ENCODE data around the gene ATXN1. TPM values are rescaled to one million over a fixed set of nuclear protein-coding genes. Genes with fewer than 3 reads are reported as not detected.

ATXN1 gene
- total and polyA plus RNA-seq, 2 of the 13 experiments (the other 11 are each of a cell fraction or from before 2014, with no cell fraction given): 20.7 to 39.5 TPM

DNA sequence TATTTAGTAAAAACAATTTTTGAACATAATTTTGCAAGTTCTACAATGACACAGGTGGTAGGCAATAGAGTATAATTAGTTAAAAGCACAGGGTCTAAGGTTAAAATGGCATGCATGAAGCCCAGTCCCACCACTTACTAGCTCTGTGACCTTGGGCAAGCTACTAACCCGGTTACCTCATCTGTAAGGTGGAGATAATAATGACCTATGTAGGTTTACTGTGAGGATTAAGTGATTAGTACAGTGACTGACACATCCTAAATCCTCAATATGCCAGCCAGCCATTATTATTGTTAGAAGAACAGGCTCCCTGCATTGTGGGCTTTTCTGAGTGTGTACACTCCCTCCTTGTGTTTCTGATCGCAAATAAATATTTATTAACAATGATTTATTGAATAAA lies 26.2 kb downstream of the ATXN1 start (continued):
- TF ChIP-seq NFAT5 (CRISPR knock-in tag; IDR thresholded peaks at IDR 0.05) (no peak), SRF (IDR thresholded peaks at IDR 0.05; ENCODE audit: low read depth, low read length) (no peak), THAP9 (CRISPR knock-in tag; IDR thresholded peaks at IDR 0.05; ENCODE audit: borderline replicate concordance) (no peak), NFE2L2 (IDR thresholded peaks at IDR 0.05; ENCODE audit: low read length) (no peak), ZNF337 (CRISPR knock-in tag; IDR thresholded peaks at IDR 0.05; ENCODE audit: borderline replicate concordance, low read depth) (no peak), ZKSCAN1 (IDR thresholded peaks at IDR 0.05; ENCODE audit: low read length) (no peak), IKZF4 (CRISPR knock-in tag; IDR thresholded peaks at IDR 0.05; ENCODE audit: borderline replicate concordance, low read depth, not compliant biosample characterization) (no peak), GMEB2 (CRISPR knock-in tag; IDR thresholded peaks at IDR 0.05; ENCODE audit: low read depth) (no peak), REL (CRISPR knock-in tag; conservative IDR thresholded peaks at IDR 0.05) (no peak), ZNF652 (CRISPR knock-in tag; IDR thresholded peaks at IDR 0.05; ENCODE audit: borderline replicate concordance, low read depth) (no peak), ZNF550 (CRISPR knock-in tag; IDR thresholded peaks at IDR 0.05; ENCODE audit: borderline replicate concordance) (no peak), MIER3 (CRISPR knock-in tag; IDR thresholded peaks at IDR 0.05; ENCODE audit: borderline replicate concordance) (0 out of 2 replicates have a peak, but pooled peaks have one; percentile 39), RFXAP (CRISPR knock-in tag; IDR thresholded peaks at IDR 0.05; ENCODE audit: borderline replicate concordance) (no peak), NRL (CRISPR knock-in tag; IDR thresholded peaks at IDR 0.05; ENCODE audit: borderline replicate concordance) (no peak), SSRP1 (CRISPR knock-in tag; IDR thresholded peaks at IDR 0.05) (no peak), ATF7-NPFF (CRISPR knock-in tag; IDR thresholded peaks at IDR 0.05; ENCODE audit: low read depth) (no peak), ZNF274 (CRISPR knock-in tag; IDR thresholded peaks at IDR 0.05) (no peak), ZNF768 (CRISPR knock-in tag; IDR thresholded peaks at IDR 0.05) (no peak), IRX3 (CRISPR knock-in tag; IDR thresholded peaks at IDR 0.05; ENCODE audit: borderline replicate concordance, low read depth) (no peak), TEAD2 (CRISPR knock-in tag; IDR thresholded peaks at IDR 0.05) (no peak), HDAC1 (CRISPR knock-in tag; IDR thresholded peaks at IDR 0.05) (no peak)
